Liver (tissue), 3 donors: Measurements from ENCODE around the gene SPTBN2.
A peak's percentile ranks its signal among the peaks of the same experiment; 100 is the strongest.

Source experiments
- EGR1 ChIP-seq, 2 donors: IDR thresholded peaks; 2 replicates each; pipeline ENCODE4 v1.6.1; 2016 to 2018; ENCODE audit warnings: antibody characterized with exemption in 2 of 2, low read depth in 2 of 2
- FOXA1 ChIP-seq: IDR thresholded peaks from 2 replicates; pipeline ENCODE4 v1.6.1; 2016; ENCODE audit warnings: antibody characterized with exemption
- GABPA ChIP-seq, 2 donors: IDR thresholded peaks in 1 of 2; conservative IDR thresholded peaks in 1 of 2; 2 replicates each; pipeline ENCODE4 v1.6.1; 2016; ENCODE audit warnings: antibody characterized with exemption in 2 of 2, mild to moderate bottlenecking in 1 of 2, moderate library complexity in 1 of 2
- HNF4A ChIP-seq, 2 donors: conservative IDR thresholded peaks; 2 replicates each; pipeline ENCODE4 v1.6.1; 2016; ENCODE audit warnings: antibody characterized with exemption in 2 of 2, mild to moderate bottlenecking in 2 of 2
- HNF4G ChIP-seq: IDR thresholded peaks from 2 replicates; pipeline ENCODE4 v1.6.1; 2016; ENCODE audit warnings: antibody characterized with exemption
- JUND ChIP-seq, 2 donors: IDR thresholded peaks; 2 replicates each; pipeline ENCODE4 v1.6.1; 2016; ENCODE audit warnings: antibody characterized with exemption in 2 of 2
- RAD21 ChIP-seq, 2 donors: IDR thresholded peaks; 2 replicates each; pipeline ENCODE4 v1.6.1; 2016; ENCODE audit warnings: antibody characterized with exemption in 2 of 2, mild to moderate bottlenecking in 2 of 2
- RXRA ChIP-seq, 2 donors: IDR thresholded peaks; 2 replicates each; pipeline ENCODE4 v1.6.1; 2017 to 2018; ENCODE audit warnings: antibody characterized with exemption in 2 of 2, mild to moderate bottlenecking in 1 of 2
- SP1 ChIP-seq: IDR thresholded peaks from 2 replicates; pipeline ENCODE4 v1.6.1; 2018; ENCODE audit warnings: antibody characterized with exemption, mild to moderate bottlenecking
- YY1 ChIP-seq: IDR thresholded peaks from 2 replicates; pipeline ENCODE4 v1.6.1; 2016; ENCODE audit warnings: antibody characterized with exemption, mild to moderate bottlenecking
- TF ChIP-seq, protein P1 (sequence below): fragments of 150-350 bp; IDR thresholded peaks from 2 replicates; pipeline ENCODE4 v1.5.1; 2017; ENCODE audit warnings: improper control_type of control experiment, low read depth, low read length; ENCODE audit not compliant: missing input control
- TF ChIP-seq, protein P2 (sequence below): IDR thresholded peaks from 2 replicates; pipeline ENCODE4 v1.6.1; 2016; ENCODE audit warnings: antibody characterized with exemption
- TF ChIP-seq, protein P3 (sequence below): IDR thresholded peaks from 2 replicates; pipeline ENCODE4 v1.6.1; 2016; ENCODE audit warnings: antibody characterized with exemption, mild to moderate bottlenecking
- TF ChIP-seq, protein P4 (sequence below): IDR thresholded peaks from 2 replicates; pipeline ENCODE4 v1.6.1; 2016; ENCODE audit warnings: antibody characterized with exemption
- donor health status: healthy.
- donor health status: healthy.

- TF ChIP-seq, protein P1, sequence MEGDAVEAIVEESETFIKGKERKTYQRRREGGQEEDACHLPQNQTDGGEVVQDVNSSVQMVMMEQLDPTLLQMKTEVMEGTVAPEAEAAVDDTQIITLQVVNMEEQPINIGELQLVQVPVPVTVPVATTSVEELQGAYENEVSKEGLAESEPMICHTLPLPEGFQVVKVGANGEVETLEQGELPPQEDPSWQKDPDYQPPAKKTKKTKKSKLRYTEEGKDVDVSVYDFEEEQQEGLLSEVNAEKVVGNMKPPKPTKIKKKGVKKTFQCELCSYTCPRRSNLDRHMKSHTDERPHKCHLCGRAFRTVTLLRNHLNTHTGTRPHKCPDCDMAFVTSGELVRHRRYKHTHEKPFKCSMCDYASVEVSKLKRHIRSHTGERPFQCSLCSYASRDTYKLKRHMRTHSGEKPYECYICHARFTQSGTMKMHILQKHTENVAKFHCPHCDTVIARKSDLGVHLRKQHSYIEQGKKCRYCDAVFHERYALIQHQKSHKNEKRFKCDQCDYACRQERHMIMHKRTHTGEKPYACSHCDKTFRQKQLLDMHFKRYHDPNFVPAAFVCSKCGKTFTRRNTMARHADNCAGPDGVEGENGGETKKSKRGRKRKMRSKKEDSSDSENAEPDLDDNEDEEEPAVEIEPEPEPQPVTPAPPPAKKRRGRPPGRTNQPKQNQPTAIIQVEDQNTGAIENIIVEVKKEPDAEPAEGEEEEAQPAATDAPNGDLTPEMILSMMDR, result no peak
- TF ChIP-seq, protein P2, sequence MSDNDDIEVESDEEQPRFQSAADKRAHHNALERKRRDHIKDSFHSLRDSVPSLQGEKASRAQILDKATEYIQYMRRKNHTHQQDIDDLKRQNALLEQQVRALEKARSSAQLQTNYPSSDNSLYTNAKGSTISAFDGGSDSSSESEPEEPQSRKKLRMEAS, result no peak
- no peak for TF ChIP-seq RXRA (IDR thresholded peaks at IDR 0.05)
- TF ChIP-seq, protein P3, sequence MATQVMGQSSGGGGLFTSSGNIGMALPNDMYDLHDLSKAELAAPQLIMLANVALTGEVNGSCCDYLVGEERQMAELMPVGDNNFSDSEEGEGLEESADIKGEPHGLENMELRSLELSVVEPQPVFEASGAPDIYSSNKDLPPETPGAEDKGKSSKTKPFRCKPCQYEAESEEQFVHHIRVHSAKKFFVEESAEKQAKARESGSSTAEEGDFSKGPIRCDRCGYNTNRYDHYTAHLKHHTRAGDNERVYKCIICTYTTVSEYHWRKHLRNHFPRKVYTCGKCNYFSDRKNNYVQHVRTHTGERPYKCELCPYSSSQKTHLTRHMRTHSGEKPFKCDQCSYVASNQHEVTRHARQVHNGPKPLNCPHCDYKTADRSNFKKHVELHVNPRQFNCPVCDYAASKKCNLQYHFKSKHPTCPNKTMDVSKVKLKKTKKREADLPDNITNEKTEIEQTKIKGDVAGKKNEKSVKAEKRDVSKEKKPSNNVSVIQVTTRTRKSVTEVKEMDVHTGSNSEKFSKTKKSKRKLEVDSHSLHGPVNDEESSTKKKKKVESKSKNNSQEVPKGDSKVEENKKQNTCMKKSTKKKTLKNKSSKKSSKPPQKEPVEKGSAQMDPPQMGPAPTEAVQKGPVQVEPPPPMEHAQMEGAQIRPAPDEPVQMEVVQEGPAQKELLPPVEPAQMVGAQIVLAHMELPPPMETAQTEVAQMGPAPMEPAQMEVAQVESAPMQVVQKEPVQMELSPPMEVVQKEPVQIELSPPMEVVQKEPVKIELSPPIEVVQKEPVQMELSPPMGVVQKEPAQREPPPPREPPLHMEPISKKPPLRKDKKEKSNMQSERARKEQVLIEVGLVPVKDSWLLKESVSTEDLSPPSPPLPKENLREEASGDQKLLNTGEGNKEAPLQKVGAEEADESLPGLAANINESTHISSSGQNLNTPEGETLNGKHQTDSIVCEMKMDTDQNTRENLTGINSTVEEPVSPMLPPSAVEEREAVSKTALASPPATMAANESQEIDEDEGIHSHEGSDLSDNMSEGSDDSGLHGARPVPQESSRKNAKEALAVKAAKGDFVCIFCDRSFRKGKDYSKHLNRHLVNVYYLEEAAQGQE, result no peak
- no peak for TF ChIP-seq EGR1 (IDR thresholded peaks at IDR 0.05; ENCODE audit: low read depth in 2 of 2)
- TF ChIP-seq, protein P4, sequence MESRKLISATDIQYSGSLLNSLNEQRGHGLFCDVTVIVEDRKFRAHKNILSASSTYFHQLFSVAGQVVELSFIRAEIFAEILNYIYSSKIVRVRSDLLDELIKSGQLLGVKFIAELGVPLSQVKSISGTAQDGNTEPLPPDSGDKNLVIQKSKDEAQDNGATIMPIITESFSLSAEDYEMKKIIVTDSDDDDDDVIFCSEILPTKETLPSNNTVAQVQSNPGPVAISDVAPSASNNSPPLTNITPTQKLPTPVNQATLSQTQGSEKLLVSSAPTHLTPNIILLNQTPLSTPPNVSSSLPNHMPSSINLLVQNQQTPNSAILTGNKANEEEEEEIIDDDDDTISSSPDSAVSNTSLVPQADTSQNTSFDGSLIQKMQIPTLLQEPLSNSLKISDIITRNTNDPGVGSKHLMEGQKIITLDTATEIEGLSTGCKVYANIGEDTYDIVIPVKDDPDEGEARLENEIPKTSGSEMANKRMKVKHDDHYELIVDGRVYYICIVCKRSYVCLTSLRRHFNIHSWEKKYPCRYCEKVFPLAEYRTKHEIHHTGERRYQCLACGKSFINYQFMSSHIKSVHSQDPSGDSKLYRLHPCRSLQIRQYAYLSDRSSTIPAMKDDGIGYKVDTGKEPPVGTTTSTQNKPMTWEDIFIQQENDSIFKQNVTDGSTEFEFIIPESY, result no peak
- no peak for TF ChIP-seq HNF4G
- TF ChIP-seq RAD21 (IDR thresholded peaks at IDR 0.05), result peak in 1 of 2 donors; percentile 32
- TF ChIP-seq HNF4A (conservative IDR thresholded peaks at IDR 0.05), result peak in 1 of 2 donors; percentile 4
- TF ChIP-seq GABPA (IDR thresholded peaks at IDR 0.05 in 1 of 2, conservative IDR thresholded peaks at IDR 0.05 in 1 of 2), result no peak
- no peak for TF ChIP-seq FOXA1
- TF ChIP-seq SP1, result no peak
- no peak for TF ChIP-seq YY1
- no peak for TF ChIP-seq JUND (IDR thresholded peaks at IDR 0.05)
Measured at GRCh38 chr11:66744485-66745355, 15.7 kb upstream of the SPTBN2 start.
